GM12865 (cell line): ENCODE measurements around the gene RAB3IL1.

Experiments used
- DNase-seq: peaks from one replicate; pipeline ENCODE4 v3.0.0; 2010; ENCODE audit warnings: low read depth
- H3K4me3 ChIP-seq: 2 replicates; pipeline ENCODE4 v1.5.1; 2011; ENCODE audit warnings: mild to moderate bottlenecking, low read depth, low read length, control low read depth
- TF ChIP-seq, protein P1 (sequence below): IDR thresholded peaks from 2 replicates; pipeline ENCODE4 v1.5.1; 2011; ENCODE audit warnings: low read length, control low read depth, low read depth, inconsistent platforms; ENCODE audit not compliant: insufficient read depth; ENCODE audit errors: missing control alignments

The RAB3IL1 gene

GRCh38 chr11:61891331-61892084 is 25.9 kb downstream of the RAB3IL1 start, which contains the start of gene FADS3:
Gene FADS3, minus strand, starts transcription at chr11:61891545. Its CDS starts 164 bp downstream, at chr11:61891381.
- peak within 1 kb of the TSS; percentile 68 for H3K4me3 ChIP-seq
- peak; percentile 53 for DNase-seq
- TF ChIP-seq, protein P1, sequence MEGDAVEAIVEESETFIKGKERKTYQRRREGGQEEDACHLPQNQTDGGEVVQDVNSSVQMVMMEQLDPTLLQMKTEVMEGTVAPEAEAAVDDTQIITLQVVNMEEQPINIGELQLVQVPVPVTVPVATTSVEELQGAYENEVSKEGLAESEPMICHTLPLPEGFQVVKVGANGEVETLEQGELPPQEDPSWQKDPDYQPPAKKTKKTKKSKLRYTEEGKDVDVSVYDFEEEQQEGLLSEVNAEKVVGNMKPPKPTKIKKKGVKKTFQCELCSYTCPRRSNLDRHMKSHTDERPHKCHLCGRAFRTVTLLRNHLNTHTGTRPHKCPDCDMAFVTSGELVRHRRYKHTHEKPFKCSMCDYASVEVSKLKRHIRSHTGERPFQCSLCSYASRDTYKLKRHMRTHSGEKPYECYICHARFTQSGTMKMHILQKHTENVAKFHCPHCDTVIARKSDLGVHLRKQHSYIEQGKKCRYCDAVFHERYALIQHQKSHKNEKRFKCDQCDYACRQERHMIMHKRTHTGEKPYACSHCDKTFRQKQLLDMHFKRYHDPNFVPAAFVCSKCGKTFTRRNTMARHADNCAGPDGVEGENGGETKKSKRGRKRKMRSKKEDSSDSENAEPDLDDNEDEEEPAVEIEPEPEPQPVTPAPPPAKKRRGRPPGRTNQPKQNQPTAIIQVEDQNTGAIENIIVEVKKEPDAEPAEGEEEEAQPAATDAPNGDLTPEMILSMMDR, result peak; percentile 13

DNA sequence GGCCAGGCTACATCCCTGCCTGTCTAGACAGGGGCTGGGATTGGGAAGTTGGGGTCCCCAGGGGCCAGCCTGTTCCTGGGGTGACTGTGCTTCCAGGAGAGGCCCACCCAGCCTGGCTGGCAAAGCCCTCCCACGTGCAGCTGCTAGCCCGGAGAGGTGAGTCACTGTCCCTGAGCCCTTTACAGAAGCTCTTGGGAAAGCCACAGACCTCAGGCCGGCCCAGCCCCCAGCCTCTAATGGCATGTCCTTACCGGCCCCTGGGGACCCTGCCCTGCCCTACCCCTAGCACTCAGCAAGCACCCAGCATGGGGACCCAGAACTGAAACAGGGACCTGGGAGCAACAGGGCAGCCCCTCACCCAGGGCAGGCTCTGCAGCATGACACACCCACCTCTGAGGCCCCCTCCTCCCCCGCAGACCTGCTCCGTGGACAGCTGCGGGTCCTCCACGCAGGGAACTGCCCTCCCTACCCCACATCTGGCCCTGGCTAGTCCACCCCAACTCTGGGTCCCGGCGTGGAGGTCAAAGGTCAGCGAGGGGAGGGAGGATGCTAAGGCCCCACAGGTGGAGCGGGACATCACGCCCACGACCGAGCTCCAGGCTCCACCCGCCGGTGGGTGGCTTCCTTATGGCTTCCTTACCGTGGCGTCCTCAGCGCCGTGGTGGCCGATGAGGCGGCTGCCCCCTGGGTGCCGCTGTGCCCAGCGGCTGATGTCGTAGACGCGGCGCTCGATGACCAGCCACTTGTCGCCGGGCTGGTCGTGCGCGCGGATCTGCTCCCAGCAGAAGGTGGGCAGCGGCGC is 26.6 kb downstream of the RAB3IL1 start:
- peak; percentile 22 for DNase-seq
- TF ChIP-seq, protein P1, result no peak
- peak overlapping the region; percentile 68 for H3K4me3 ChIP-seq

DNA sequence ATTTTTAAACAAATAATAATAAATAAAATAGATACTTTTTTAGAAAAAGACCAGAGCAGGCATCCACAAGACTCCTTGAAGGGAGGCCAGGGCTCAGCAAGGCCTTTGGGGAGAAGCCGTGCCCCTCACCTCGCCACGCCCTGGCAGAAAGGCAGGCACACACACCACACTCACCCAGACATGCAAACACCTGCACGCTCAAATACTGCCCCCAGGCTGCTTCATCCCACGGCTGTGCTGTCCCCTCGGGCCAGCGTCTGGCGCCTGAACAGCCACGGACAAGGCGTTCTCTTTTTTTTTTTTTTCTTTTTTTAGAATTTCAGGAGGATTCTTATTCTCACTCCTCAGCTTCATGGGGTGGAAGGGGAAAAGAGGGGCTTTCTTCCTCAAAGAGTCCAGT is 27.5 kb downstream of the RAB3IL1 start:
- TF ChIP-seq, protein P1, result no peak
- DNase-seq, result no peak
- H3K4me3 ChIP-seq, result no peak overlapping the region

DNA sequence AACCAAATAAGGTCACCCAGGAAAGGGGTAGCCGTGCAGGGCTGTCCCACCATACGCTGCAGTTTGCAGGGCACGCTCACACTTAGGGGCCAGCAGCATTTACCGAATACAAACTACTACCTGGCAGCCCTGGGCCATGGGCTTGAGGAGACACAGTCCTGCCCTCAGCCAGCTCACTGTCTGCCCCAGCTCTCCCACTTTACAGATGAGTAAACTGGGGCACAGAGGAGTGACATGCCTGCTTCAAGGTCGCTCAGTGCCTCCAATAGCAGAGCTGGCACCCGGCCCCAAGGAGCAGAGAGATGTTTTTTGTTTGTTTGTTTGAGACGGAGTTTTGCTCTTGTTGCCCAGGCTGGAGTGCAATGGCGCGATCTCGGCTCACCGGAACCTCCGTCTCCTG is 28.8 kb downstream of the RAB3IL1 start:
- TF ChIP-seq, protein P1, result no peak
- H3K4me3 ChIP-seq, result no peak overlapping the region
- no peak for DNase-seq

- TF ChIP-seq, protein P1, result no peak
- H3K4me3 ChIP-seq, result no peak overlapping the region
- no peak for DNase-seq
Observed at GRCh38 chr11:61887839-61888494, 29.4 kb downstream of the RAB3IL1 start.

DNA sequence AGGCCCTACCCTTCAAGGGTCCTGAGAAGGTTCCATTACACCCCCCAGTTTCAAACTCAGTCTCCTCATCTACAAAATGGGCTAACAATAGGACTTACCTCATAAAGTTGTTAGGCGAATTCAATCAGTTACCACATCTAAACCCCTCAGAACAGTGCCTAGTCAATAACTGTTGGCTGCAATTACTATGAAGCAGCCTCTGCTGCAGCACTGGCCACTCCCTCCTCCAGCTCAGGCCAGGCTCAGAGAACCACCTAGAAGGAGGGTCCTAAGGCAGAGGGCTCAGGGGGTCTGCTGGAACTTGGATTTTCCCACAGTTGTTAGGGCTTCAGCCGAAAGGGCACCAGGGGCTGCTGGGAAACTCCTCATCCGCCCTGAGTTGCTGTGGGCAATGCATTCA is 30.7 kb downstream of the RAB3IL1 start:
- no peak overlapping the region for H3K4me3 ChIP-seq
- TF ChIP-seq, protein P1, result no peak
- no peak for DNase-seq
